NCI-H1930 (cell line): ENCODE results near the gene MPRIP.
"Not testable (repeated sequence)": the region's sequence is repeated elsewhere in the genome, so short reads cannot be mapped to it uniquely, and the experiment has no call there.

Experiments
- DNase-seq, 2 experiments: peaks; one replicate each; lab custom pipeline; 2025; lab: John Stamatoyannopoulos, UW

Gene MPRIP

GRCh38 chr17:17149520-17150447 is 107.5 kb downstream of the MPRIP start:
- DNase-seq: no peak

GRCh38 chr17:17150448-17150800 is 108.2 kb downstream of the MPRIP start:
- no peak for DNase-seq

GRCh38 chr17:17151055-17151454 is 108.8 kb downstream of the MPRIP start:
- no peak for DNase-seq

GRCh38 chr17:17151541-17151940 is 109.3 kb downstream of the MPRIP start:
- no peak for DNase-seq

- DNase-seq: no peak
These were observed 109.7 kb downstream of the MPRIP start for GRCh38 chr17:17151962-17152361.

- DNase-seq: no peak
These were observed 110.1 kb downstream of the MPRIP start for GRCh38 chr17:17152385-17152784.

GRCh38 chr17:17153071-17153470 is 110.8 kb downstream of the MPRIP start:
- DNase-seq: no peak

GRCh38 chr17:17153709-17154108 is 111.5 kb downstream of the MPRIP start:
- DNase-seq: no peak

- no peak for DNase-seq
These were observed 112.3 kb downstream of the MPRIP start for GRCh38 chr17:17154556-17154955.

GRCh38 chr17:17154981-17155380 is 112.7 kb downstream of the MPRIP start:
- DNase-seq: no peak

GRCh38 chr17:17155568-17155967 is 113.3 kb downstream of the MPRIP start:
- no peak for DNase-seq

GRCh38 chr17:17156107-17156506 is 113.8 kb downstream of the MPRIP start:
- no peak for DNase-seq

GRCh38 chr17:17156511-17156910 is 114.3 kb downstream of the MPRIP start:
- no peak for DNase-seq

GRCh38 chr17:17157041-17157440 is 114.8 kb downstream of the MPRIP start:
- DNase-seq: no peak

- not testable (repeated sequence) for DNase-seq
These were observed 116.2 kb downstream of the MPRIP start for GRCh38 chr17:17158506-17158905.

- no peak for DNase-seq
These were observed 117.3 kb downstream of the MPRIP start for GRCh38 chr17:17159571-17159970.

GRCh38 chr17:17161121-17161520 is 118.9 kb downstream of the MPRIP start:
- DNase-seq: no peak

- no peak for DNase-seq
These were observed 119.5 kb downstream of the MPRIP start for GRCh38 chr17:17161759-17162158.

GRCh38 chr17:17164156-17164555 is 121.9 kb downstream of the MPRIP start:
- DNase-seq: no peak

GRCh38 chr17:17164676-17165075 is 122.4 kb downstream of the MPRIP start:
- DNase-seq: no peak

- no peak for DNase-seq
These were observed 123.5 kb downstream of the MPRIP start for GRCh38 chr17:17165666-17166308.

- DNase-seq: no peak
These were observed 124.2 kb downstream of the MPRIP start for GRCh38 chr17:17166446-17166845.

- no peak for DNase-seq
These were observed 125.1 kb downstream of the MPRIP start for GRCh38 chr17:17167356-17167755.
